Measurements from ENCODE around the gene PRR23E.

Gene PRR23E

GRCh38 chr3:127157171-127157828 is 35.6 kb upstream of the PRR23E start:
- no peak overlapping the region for H3K4me3 ChIP-seq (ENCODE audit: low read depth, low read length)
- TF ChIP-seq CTCF (IDR thresholded peaks at IDR 0.05; ENCODE audit: low read depth, low read length): no peak
- no peak for DNase-seq (ENCODE audit: low read depth, low spot score)
- in situ Hi-C loops (cut with HindIII; ENCODE audit: low sequenced_read_pairs): no loop called here

- no peak overlapping the region for H3K4me3 ChIP-seq (ENCODE audit: low read depth, low read length)
- in situ Hi-C loops (cut with HindIII; ENCODE audit: low sequenced_read_pairs): no loop called here
- TF ChIP-seq CTCF (IDR thresholded peaks at IDR 0.05; ENCODE audit: low read depth, low read length): no peak
- DNase-seq (ENCODE audit: low read depth, low spot score): peak; percentile 6
These were observed 34.2 kb upstream of the PRR23E start for GRCh38 chr3:127158614-127159229.

GRCh38 chr3:127159543-127159942 is 33.4 kb upstream of the PRR23E start:
- H3K4me3 ChIP-seq (ENCODE audit: low read depth, low read length): no peak overlapping the region
- no peak for DNase-seq (ENCODE audit: low read depth, low spot score)
- no peak for TF ChIP-seq CTCF (IDR thresholded peaks at IDR 0.05; ENCODE audit: low read depth, low read length)
- in situ Hi-C loops (cut with HindIII; ENCODE audit: low sequenced_read_pairs): no loop called here

DNA sequence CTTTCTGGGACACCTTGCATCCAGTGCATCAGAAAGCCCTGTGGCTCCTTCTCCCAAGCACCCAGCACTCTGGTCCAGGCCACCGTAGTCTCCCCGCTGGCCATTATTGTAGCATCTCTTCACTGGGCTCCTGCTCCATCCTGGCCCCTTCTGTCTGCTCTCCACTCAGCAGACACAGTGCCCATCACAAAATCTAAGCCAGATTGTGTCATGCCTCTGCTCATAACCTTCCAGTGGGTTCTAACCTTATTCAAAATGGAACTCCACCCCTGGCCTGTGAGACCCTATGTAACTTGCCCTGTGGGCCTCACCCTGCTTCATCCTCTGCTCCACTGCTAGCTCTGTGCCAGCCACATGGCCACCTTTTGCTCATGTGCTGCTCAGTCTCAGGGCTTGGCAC is 31.7 kb upstream of the PRR23E start:
- no peak for DNase-seq (ENCODE audit: low read depth, low spot score)
- in situ Hi-C loops (cut with HindIII; ENCODE audit: low sequenced_read_pairs): no loop called here
- no peak for TF ChIP-seq CTCF (IDR thresholded peaks at IDR 0.05; ENCODE audit: low read depth, low read length)
- H3K4me3 ChIP-seq (ENCODE audit: low read depth, low read length): no peak overlapping the region

GRCh38 chr3:127161973-127162579 is 30.9 kb upstream of the PRR23E start:
- no peak for DNase-seq (ENCODE audit: low read depth, low spot score)
- in situ Hi-C loops (cut with HindIII; ENCODE audit: low sequenced_read_pairs): no loop called here
- H3K4me3 ChIP-seq (ENCODE audit: low read depth, low read length): no peak overlapping the region
- no peak for TF ChIP-seq CTCF (IDR thresholded peaks at IDR 0.05; ENCODE audit: low read depth, low read length)

DNA sequence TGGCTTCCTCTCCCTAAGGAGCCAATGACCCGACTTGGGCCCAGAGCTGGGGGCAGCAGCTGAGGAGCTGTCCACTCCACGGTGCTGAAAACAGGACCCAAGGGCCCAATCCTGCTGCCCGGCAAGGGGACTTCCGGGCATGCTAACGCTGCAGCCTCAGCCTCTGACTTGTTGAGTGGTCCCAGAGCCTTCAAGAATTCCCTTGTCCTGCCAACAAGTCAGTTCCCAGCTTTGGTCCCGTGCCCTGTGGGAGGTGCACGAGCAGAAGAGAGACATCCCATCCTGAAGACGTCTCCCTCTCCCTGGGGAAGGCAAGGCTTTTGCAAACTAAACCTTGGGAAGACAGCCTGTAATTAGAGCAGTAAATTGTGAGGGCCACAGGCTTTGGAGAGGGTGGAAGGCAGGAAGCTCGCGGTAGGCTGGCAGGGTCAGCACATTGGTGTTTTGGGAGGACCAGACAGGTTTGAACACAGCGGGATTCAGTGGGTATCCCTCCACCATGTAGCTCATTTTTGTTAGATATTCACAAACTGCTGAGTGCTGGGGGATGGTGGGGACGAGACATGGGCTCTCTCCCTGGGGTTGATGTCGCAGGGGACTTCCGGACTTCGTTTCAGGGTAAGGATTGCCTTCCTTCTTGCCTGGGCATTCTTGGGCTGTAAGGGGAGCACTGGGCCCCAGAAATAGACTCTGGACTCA is 29.8 kb upstream of the PRR23E start:
- H3K4me3 ChIP-seq (ENCODE audit: low read depth, low read length): no peak overlapping the region
- in situ Hi-C loops (cut with HindIII; ENCODE audit: low sequenced_read_pairs): no loop called here
- no peak for TF ChIP-seq CTCF (IDR thresholded peaks at IDR 0.05; ENCODE audit: low read depth, low read length)
- DNase-seq (ENCODE audit: low read depth, low spot score): no peak

All from astrocyte of the spinal cord (primary cell).